Measurements from ENCODE around the gene DES. TPM values are rescaled to one million over a fixed set of nuclear protein-coding genes. Genes with fewer than 3 reads are reported as not detected.

DES gene
- total and polyA plus RNA-seq, 9 of the 15 experiments (the other 6 are each of a cell fraction or from before 2014, with no cell fraction given) = 2.5 to 58.9 (median 21.9) TPM

DNA sequence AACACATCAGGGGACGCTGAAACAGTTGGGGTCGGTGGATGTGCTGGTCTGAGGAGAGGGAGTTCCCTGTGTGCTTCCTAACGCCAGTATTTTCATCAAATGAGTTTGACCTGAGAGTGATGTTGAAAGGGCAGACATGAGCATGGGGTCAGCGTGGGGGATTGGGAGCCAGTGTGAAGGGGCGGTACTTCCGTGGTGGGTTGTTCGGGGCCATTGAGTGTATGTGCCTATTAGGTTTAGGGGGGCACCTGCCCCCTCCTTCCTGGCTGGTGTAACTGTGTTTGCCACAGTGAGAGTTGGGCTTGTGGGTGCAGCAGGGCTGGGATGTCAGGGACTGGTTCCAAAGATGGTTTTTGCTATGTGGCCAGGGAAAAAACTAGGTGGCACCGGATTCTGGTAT lies 40.8 kb downstream of the DES start:
- H3K36me3 ChIP-seq (ENCODE audit: control insufficient read depth, insufficient read depth, low read length) = no peaks in the 10 kb centered on the region
- no peak overlapping the region for H3K9ac ChIP-seq (ENCODE audit: insufficient read depth in 1 of 2, low read depth in 2 of 2, low read length in 2 of 2)
- 76% methylated on average over 6 of the region's 8 CpGs for WGBS (ENCODE audit: insufficient coverage, low coverage, missing lambda C conversion rate)
- H2AFZ ChIP-seq (ENCODE audit: low read depth, low read length) = no peak overlapping the region
- no peak for FAIRE-seq
- POLR2A ChIA-PET = interaction anchor here (0.8 to 2.0 kb wide), 2 partner anchors 71 to 320 kb away, joined by 4 read pairs; no protein-coding TSS in a partner anchor
- ATAC-seq = no peak
- H3K79me2 ChIP-seq (ENCODE audit: control insufficient read depth, insufficient read depth, low read length) = no peaks in the 10 kb centered on the region
- no peaks in the 10 kb centered on the region for H4K20me1 ChIP-seq (replicated peaks; ENCODE audit: control insufficient read depth, insufficient read depth, low read length)
- DNase-seq (ENCODE audit: extremely low read depth in 1 of 4, low spot score in 3 of 4) = no peak
- intact Hi-C loops (cut with micrococcal nuclease) (loop anchor here (1.0 to 2.0 kb wide), 2 partner anchors 18 to 71 kb away; no protein-coding TSS in a partner anchor), in situ Hi-C loops (cut with MboI) (no loop called here)
- no peak overlapping the region for H3K4me2 ChIP-seq (ENCODE audit: insufficient read depth, low read length)
- peaks cover 20 to 27% of the 10 kb centered on the region in 2 experiments for H3K4me1 ChIP-seq (replicated peaks in 1 of 2; ENCODE audit: control insufficient read depth in 2 of 2, insufficient read depth in 2 of 2, low read length in 2 of 2)
- TF ChIP-seq ETV1 (tag; conservative IDR thresholded peaks at IDR 0.05; ENCODE audit: low read depth) = no peak
- no peak for TF ChIP-seq FIP1L1 (IDR thresholded peaks at IDR 0.05; ENCODE audit: low read depth, low read length, poor library complexity, severe bottlenecking)
- TF ChIP-seq ZNF224 (CRISPR knock-in tag; IDR thresholded peaks at IDR 0.05) = no peak
- no peak for TF ChIP-seq ZBTB7A (IDR thresholded peaks at IDR 0.05; ENCODE audit: borderline replicate concordance, control insufficient read depth, low read depth, low read length)
- TF ChIP-seq KDM1A (IDR thresholded peaks at IDR 0.05) = no peak
- no peak for TF ChIP-seq FOXM1 (IDR thresholded peaks at IDR 0.05; ENCODE audit: low read depth)
- no peak for TF ChIP-seq FOXM1 (CRISPR knock-in tag; IDR thresholded peaks at IDR 0.05; ENCODE audit: low read depth)
- TF ChIP-seq, protein P1, sequence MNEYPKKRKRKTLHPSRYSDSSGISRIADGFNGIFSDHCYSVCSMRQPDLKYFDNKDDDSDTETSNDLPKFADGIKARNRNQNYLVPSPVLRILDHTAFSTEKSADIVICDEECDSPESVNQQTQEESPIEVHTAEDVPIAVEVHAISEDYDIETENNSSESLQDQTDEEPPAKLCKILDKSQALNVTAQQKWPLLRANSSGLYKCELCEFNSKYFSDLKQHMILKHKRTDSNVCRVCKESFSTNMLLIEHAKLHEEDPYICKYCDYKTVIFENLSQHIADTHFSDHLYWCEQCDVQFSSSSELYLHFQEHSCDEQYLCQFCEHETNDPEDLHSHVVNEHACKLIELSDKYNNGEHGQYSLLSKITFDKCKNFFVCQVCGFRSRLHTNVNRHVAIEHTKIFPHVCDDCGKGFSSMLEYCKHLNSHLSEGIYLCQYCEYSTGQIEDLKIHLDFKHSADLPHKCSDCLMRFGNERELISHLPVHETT (CRISPR knock-in tag; conservative IDR thresholded peaks at IDR 0.05 in 1 of 2, IDR thresholded peaks at IDR 0.05 in 1 of 2) = no peak
- no peak for TF ChIP-seq PTBP1 (IDR thresholded peaks at IDR 0.05; ENCODE audit: low read depth, low read length)
- TF ChIP-seq, protein P2, sequence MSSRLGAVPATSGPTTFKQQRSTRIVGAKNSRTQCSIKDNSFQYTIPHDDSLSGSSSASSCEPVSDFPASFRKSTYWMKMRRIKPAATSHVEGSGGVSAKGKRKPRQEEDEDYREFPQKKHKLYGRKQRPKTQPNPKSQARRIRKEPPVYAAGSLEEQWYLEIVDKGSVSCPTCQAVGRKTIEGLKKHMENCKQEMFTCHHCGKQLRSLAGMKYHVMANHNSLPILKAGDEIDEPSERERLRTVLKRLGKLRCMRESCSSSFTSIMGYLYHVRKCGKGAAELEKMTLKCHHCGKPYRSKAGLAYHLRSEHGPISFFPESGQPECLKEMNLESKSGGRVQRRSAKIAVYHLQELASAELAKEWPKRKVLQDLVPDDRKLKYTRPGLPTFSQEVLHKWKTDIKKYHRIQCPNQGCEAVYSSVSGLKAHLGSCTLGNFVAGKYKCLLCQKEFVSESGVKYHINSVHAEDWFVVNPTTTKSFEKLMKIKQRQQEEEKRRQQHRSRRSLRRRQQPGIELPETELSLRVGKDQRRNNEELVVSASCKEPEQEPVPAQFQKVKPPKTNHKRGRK (tag; IDR thresholded peaks at IDR 0.05) = no peak
- TF ChIP-seq ZNF507 (tag; conservative IDR thresholded peaks at IDR 0.05) = no peak
- TF ChIP-seq ZNF24 (IDR thresholded peaks at IDR 0.05) = no peak
- no peak for TF ChIP-seq TSHZ1 (CRISPR knock-in tag; IDR thresholded peaks at IDR 0.05)
- TF ChIP-seq SMARCA5 (IDR thresholded peaks at IDR 0.05) = no peak
- no peak for TF ChIP-seq BCOR (IDR thresholded peaks at IDR 0.05)
- TF ChIP-seq THRAP3 (IDR thresholded peaks at IDR 0.05; ENCODE audit: borderline replicate concordance) = no peak
- no peaks in the 10 kb centered on the region for H3K27me3 ChIP-seq (ENCODE audit: control insufficient read depth in 2 of 2, insufficient read depth in 2 of 2, low read length in 2 of 2)
- BruUV-seq (replicated peaks) = no TSS peak
- no peaks in the 10 kb centered on the region for H3K9me1 ChIP-seq (ENCODE audit: control insufficient read depth, insufficient read depth, low read length)
- CTCF ChIA-PET (ENCODE audit: low intra/inter-chr PET ratio) = interaction anchor here (1.2 to 1.6 kb wide), 3 partner anchors 18 to 71 kb away, joined by 3 to 11 read pairs (median 7); no protein-coding TSS in a partner anchor
- H3K4me3 ChIP-seq = no peak overlapping the region
- H3K27ac ChIP-seq (ENCODE audit: extremely low read depth, low read depth, low read length) = no peak overlapping the region
- no peaks in the 10 kb centered on the region for H3K9me3 ChIP-seq (replicated peaks; ENCODE audit: control insufficient read depth, insufficient read depth, low read depth, low read length)

Measured in K562 (cell line).